ENCODE measurements around the gene DYNLT1. TPM values are rescaled to one million over a fixed set of nuclear protein-coding genes. Genes with fewer than 3 reads are reported as not detected.
A peak's percentile ranks its signal among the peaks of the same experiment; 100 is the strongest.

Gene DYNLT1
- total and polyA plus RNA-seq, 9 of the 15 experiments (the other 6 are each of a cell fraction or from before 2014, with no cell fraction given): 42.2 to 583 (median 127) TPM

- in situ Hi-C loops (cut with MboI): no loop called here
- TF ChIP-seq RCOR1 (IDR thresholded peaks at IDR 0.05; ENCODE audit: borderline replicate concordance in 1 of 2, low read depth in 2 of 2, low read length in 2 of 2) (no peak), SIX5 (IDR thresholded peaks at IDR 0.05; ENCODE audit: borderline replicate concordance in 1 of 2, insufficient read depth in 1 of 2, low read depth in 1 of 2, low read length in 2 of 2) (no peak), ZNF778 (CRISPR knock-in tag; IDR thresholded peaks at IDR 0.05) (no peak), HCFC1 (IDR thresholded peaks at IDR 0.05; ENCODE audit: low read depth, low read length) (no peak), ZBTB2 (IDR thresholded peaks at IDR 0.05) (no peak), U2AF1 (optimal IDR thresholded peaks at IDR 0.05; ENCODE audit: low read depth, low read length) (no peak), E4F1 (CRISPR knock-in tag; IDR thresholded peaks at IDR 0.05; ENCODE audit: borderline replicate concordance) (no peak), MEIS2 (IDR thresholded peaks at IDR 0.05; ENCODE audit: partially characterized antibody) (no peak), KHSRP (IDR thresholded peaks at IDR 0.05) (no peak), BMI1 (IDR thresholded peaks at IDR 0.05; ENCODE audit: low read length) (no peak)
These were observed 34.1 kb downstream of the DYNLT1 start for GRCh38 chr6:158610319-158610968.

More at GRCh38 chr6:158610319-158610968, 34.1 kb downstream of the DYNLT1 start:
- intact Hi-C loops (cut with micrococcal nuclease): no loop called here
- no peak for DNase-seq (ENCODE audit: extremely low read depth in 1 of 4, low spot score in 3 of 4)
- 82% methylated on average over 9 of the region's 9 CpGs for WGBS (ENCODE audit: insufficient coverage, low coverage, missing lambda C conversion rate)
- H3K4me1 ChIP-seq (replicated peaks in 1 of 2; ENCODE audit: control insufficient read depth in 2 of 2, insufficient read depth in 2 of 2, low read length in 2 of 2): peaks cover 0 to 4% of the 10 kb centered on the region in 2 experiments; a peak in 1 of 5 replicates
- H3K9ac ChIP-seq (ENCODE audit: insufficient read depth in 1 of 2, low read depth in 2 of 2, low read length in 2 of 2): 0 out of 4 replicates have a peak overlapping the region, but pooled peaks of 1 of the 2 experiments have one; percentile 39
- no peak overlapping the region for H3K4me2 ChIP-seq (ENCODE audit: insufficient read depth, low read length)
- FAIRE-seq: no peak
- no peak overlapping the region for H3K4me3 ChIP-seq
- no peaks in the 10 kb centered on the region for H3K79me2 ChIP-seq (ENCODE audit: control insufficient read depth, insufficient read depth, low read length)
- H4K20me1 ChIP-seq (replicated peaks; ENCODE audit: control insufficient read depth, insufficient read depth, low read length): no peaks in the 10 kb centered on the region
- H2AFZ ChIP-seq (ENCODE audit: low read depth, low read length): no peak overlapping the region
- ChIA-PET CTCF (ENCODE audit: low intra/inter-chr PET ratio) (interaction anchor here (0.6 kb wide), 1 partner anchor 424 kb away, joined by 3 read pairs; no protein-coding TSS in a partner anchor), POLR2A (interaction anchor here (0.7 to 2.5 kb wide), 5 partner anchors 9 to 48 kb away, joined by 3 to 10 read pairs (median 3); no protein-coding TSS in a partner anchor)
- H3K27me3 ChIP-seq (ENCODE audit: control insufficient read depth in 2 of 2, insufficient read depth in 2 of 2, low read length in 2 of 2): no peaks in the 10 kb centered on the region
- no peak for ATAC-seq
- H3K9me3 ChIP-seq (replicated peaks; ENCODE audit: control insufficient read depth, insufficient read depth, low read depth, low read length): no peaks in the 10 kb centered on the region
- H3K36me3 ChIP-seq (ENCODE audit: control insufficient read depth, insufficient read depth, low read length): peaks cover 91% of the 10 kb centered on the region
- no peak overlapping the region for H3K27ac ChIP-seq (ENCODE audit: extremely low read depth, low read depth, low read length)
- BruUV-seq (replicated peaks): no TSS peak
- no peaks in the 10 kb centered on the region for H3K9me1 ChIP-seq (ENCODE audit: control insufficient read depth, insufficient read depth, low read length)
